Measurements from ENCODE around the gene ACTR8.

Gene ACTR8

DNA sequence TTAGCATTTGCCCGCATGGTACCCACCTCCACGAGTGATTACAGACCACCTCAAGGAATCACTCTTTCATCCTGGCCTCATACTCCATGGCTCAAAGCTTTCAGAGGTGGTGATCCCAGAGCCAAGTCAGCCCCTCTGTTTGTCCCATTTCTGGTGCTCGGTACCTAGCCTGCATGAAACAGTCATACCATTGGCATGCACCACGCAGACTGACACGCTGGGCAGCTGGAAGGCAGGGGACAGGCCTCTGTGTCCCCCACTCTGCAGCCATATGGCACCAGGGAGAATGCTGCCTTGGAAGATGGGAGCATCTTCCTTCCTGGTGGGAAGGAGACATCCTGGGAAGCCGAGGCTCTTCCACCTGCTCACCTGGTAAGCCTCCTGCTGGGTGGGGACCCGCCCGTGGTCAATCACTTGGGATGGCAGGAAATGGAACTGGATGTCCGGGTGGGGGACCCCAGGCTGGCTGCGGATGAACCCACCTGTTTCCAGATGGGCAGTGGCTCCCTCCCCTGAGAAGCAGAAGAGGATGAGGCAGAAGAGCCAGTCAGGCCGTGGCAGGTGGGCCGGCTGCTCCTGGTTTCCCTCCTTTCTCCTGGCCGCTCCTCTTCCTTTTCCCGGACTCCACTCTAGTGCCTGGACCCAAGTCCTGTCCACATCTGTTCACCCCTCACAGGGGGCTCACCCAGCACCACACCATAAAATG lies 62.6 kb downstream of the ACTR8 start:
- H3K4me3 ChIP-seq (ENCODE audit: low read length), result no peak overlapping the region
- TF ChIP-seq ZNF274 (IDR thresholded peaks at IDR 0.05; ENCODE audit: low read depth, low read length), result no peak

DNA sequence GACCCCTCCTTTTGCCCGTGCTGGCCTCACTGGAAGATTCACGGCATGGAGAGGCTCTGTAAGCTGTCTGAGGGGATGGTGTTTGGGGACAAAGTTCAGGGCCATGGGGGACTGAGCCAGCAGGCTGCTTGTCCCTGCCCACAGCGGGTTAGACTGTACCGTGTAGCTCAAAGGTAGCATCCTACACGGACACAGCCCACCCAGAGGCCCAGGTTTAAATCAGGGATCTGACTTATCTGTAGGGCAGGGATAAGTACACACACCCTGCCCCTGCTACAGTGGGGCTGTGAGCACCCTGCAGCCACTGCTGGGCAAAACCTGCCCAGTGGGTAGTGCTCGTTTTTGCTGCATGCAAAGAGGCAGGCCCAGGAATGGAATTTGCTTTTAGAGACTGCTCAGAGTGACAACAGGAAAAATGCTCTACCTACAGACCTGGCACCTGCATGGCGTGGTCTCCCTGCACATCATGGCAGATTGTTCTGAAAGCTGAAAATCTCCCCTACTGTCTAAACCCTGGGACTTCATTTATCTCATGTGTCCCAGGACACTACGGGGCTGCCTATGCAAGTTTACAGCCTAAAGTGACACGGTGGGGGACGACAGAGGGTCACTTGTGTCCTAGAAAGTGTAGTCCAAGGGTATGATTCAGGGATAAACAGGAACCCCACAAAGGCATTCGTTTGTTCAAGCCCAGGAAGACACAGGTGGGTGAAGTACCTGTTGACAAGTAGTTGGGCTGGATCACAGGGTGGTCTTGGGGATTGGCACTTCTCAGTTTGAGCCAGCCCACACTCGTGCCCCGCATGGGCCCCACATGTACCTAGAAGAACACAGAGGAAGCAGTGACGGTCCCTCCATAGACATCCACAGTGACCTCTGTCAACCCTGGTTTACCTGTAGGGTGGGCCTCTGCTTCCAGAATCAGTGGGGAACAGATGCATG lies 63.5 kb downstream of the ACTR8 start:
- no peak for TF ChIP-seq ZNF274 (IDR thresholded peaks at IDR 0.05; ENCODE audit: low read depth, low read length)
- no peak overlapping the region for H3K4me3 ChIP-seq (ENCODE audit: low read length)

- TF ChIP-seq ZNF274 (IDR thresholded peaks at IDR 0.05; ENCODE audit: low read depth, low read length), result no peak
Observed at GRCh38 chr3:53817809-53818208, 64.1 kb downstream of the ACTR8 start.

GRCh38 chr3:53817211-53817610 lies 64.7 kb downstream of the ACTR8 start:
- no peak overlapping the region for H3K4me3 ChIP-seq (ENCODE audit: low read length)
- TF ChIP-seq ZNF274 (IDR thresholded peaks at IDR 0.05; ENCODE audit: low read depth, low read length), result no peak

More at GRCh38 chr3:53817809-53818208, 64.1 kb downstream of the ACTR8 start:
- no peak overlapping the region for H3K4me3 ChIP-seq (ENCODE audit: low read length)

Data from GM08714 (cell line).